Loucy (cell line): ENCODE results near the gene MMEL1.
"Not testable (repeated sequence)": the region's sequence is repeated elsewhere in the genome, so short reads cannot be mapped to it uniquely, and the experiment has no call there.

Experiments used
- H2AFZ ChIP-seq: fragments of 200-600 bp; sonication (generic); 2 replicates; pipeline ENCODE4 v1.6.0; 2016; ENCODE audit warnings: antibody characterized with exemption, mild to moderate bottlenecking, low read length, moderate library complexity
- H3F3A ChIP-seq: fragments of 200-600 bp; 2 replicates; pipeline ENCODE4 v1.6.0; 2016; ENCODE audit warnings: antibody characterized with exemption, low read depth, mild to moderate bottlenecking
- H3K27me3 ChIP-seq: fragments of 200-600 bp; sonication (generic); 2 replicates; pipeline ENCODE4 v1.6.1; 2014; ENCODE audit warnings: low read length, mild to moderate bottlenecking; ENCODE audit not compliant: insufficient read depth, poor library complexity, severe bottlenecking
- H3K36me3 ChIP-seq: fragments of 200-600 bp; sonication (generic); 2 replicates; pipeline ENCODE4 v1.6.1; 2016; ENCODE audit warnings: low read length; ENCODE audit not compliant: insufficient read depth
- H3K4me1 ChIP-seq: fragments of 200-600 bp; sonication (generic); 2 replicates; pipeline ENCODE4 v1.5.1; 2014; ENCODE audit warnings: low read length, mild to moderate bottlenecking; ENCODE audit not compliant: insufficient read depth, poor library complexity, severe bottlenecking
- H3K4me2 ChIP-seq: fragments of 200-600 bp; sonication (generic); 2 replicates; pipeline ENCODE4 v1.6.0; 2014; ENCODE audit warnings: antibody characterized with exemption, low read length, low read depth, mild to moderate bottlenecking; ENCODE audit not compliant: poor library complexity, severe bottlenecking
- H3K4me3 ChIP-seq: fragments of 200-600 bp; sonication (generic); 2 replicates; pipeline ENCODE4 v1.5.1; 2014; ENCODE audit warnings: low read length, mild to moderate bottlenecking, mixed read lengths; ENCODE audit not compliant: poor library complexity, severe bottlenecking
- H3K79me2 ChIP-seq: fragments of 200-600 bp; sonication (generic); 2 replicates; pipeline ENCODE4 v1.6.1; 2014; ENCODE audit warnings: low read length; ENCODE audit not compliant: insufficient read depth
- H3K9ac ChIP-seq: fragments of 200-600 bp; sonication (generic); 2 replicates; pipeline ENCODE4 v1.6.0; 2014; ENCODE audit warnings: mild to moderate bottlenecking, low read depth, low read length, moderate library complexity; ENCODE audit not compliant: poor library complexity, severe bottlenecking
- H3K9me2 ChIP-seq: fragments of 200-600 bp; sonication (generic); replicated peaks from 2 replicates; pipeline ENCODE4 v1.6.1; 2016; ENCODE audit warnings: low read depth, low read length, mixed read lengths
- H3K9me3 ChIP-seq: fragments of 200-600 bp; sonication (generic); 2 replicates; pipeline ENCODE4 v1.6.1; 2014; ENCODE audit warnings: mild to moderate bottlenecking, antibody characterized with exemption, low read length, low read depth; ENCODE audit not compliant: insufficient read depth
- H4K20me1 ChIP-seq: fragments of 200-600 bp; sonication (generic); 2 replicates; pipeline ENCODE4 v1.6.0; 2014; ENCODE audit warnings: antibody characterized with exemption, low read length, mild to moderate bottlenecking; ENCODE audit not compliant: insufficient read depth, poor library complexity, severe bottlenecking
- CTCF ChIP-seq: fragments of 200-600 bp; sonication (generic); conservative IDR thresholded peaks from 2 replicates; pipeline ENCODE4 v1.5.1; 2014; ENCODE audit warnings: mild to moderate bottlenecking, antibody characterized with exemption, low read length
- EZH2phosphoT487 ChIP-seq: fragments of 200-600 bp; IDR thresholded peaks from 2 replicates; pipeline ENCODE4 v1.6.1; 2018; ENCODE audit warnings: antibody characterized with exemption, mild to moderate bottlenecking, moderate library complexity, borderline replicate concordance

Gene MMEL1

GRCh38 chr1:2632561-2633361 is at the start of gene MMEL1:
MMEL1 (minus strand) TSS chr1:2633016; CDS start chr1:2629484, 3,532 bp downstream.
- H3K9me3 ChIP-seq: peaks cover 26% of the 10 kb centered on the region
- no peaks in the 10 kb centered on the region for H3K9me2 ChIP-seq
- H3K4me3 ChIP-seq: no peak within 1 kb of the TSS
- no peak within 1 kb of the TSS for H2AFZ ChIP-seq
- H3K36me3 ChIP-seq: no peaks in the 10 kb centered on the region
- H3F3A ChIP-seq: no peaks in the 10 kb centered on the region
- no peak within 1 kb of the TSS for H3K4me2 ChIP-seq
- H4K20me1 ChIP-seq: no peaks in the 10 kb centered on the region
- no peak for TF ChIP-seq EZH2phosphoT487
- TF ChIP-seq CTCF: no peak
- no peaks in the 10 kb centered on the region for H3K4me1 ChIP-seq
- H3K9ac ChIP-seq: no peak within 1 kb of the TSS
- H3K27me3 ChIP-seq: no peaks in the 10 kb centered on the region
- H3K79me2 ChIP-seq: no peaks in the 10 kb centered on the region

GRCh38 chr1:2676726-2677125 is 43.9 kb upstream of the MMEL1 start:
- not testable (repeated sequence) for H3K27me3 ChIP-seq, H2AFZ ChIP-seq, H3K4me2 ChIP-seq, H4K20me1 ChIP-seq, H3K79me2 ChIP-seq, H3K9me3 ChIP-seq, H3K4me1 ChIP-seq, H3K36me3 ChIP-seq, H3K4me3 ChIP-seq, H3K9me2 ChIP-seq, H3K9ac ChIP-seq, H3F3A ChIP-seq

- H3K9me3 ChIP-seq, H2AFZ ChIP-seq, H3K4me3 ChIP-seq, H3K9me2 ChIP-seq, H3K4me1 ChIP-seq, H3K79me2 ChIP-seq, H3K36me3 ChIP-seq, H4K20me1 ChIP-seq, H3K4me2 ChIP-seq, H3K9ac ChIP-seq, H3K27me3 ChIP-seq, H3F3A ChIP-seq: not testable (repeated sequence)
Measured at GRCh38 chr1:2671656-2672055, 38.8 kb upstream of the MMEL1 start.

GRCh38 chr1:2659806-2660205 is 27.0 kb upstream of the MMEL1 start:
- H3K4me2 ChIP-seq, H2AFZ ChIP-seq, H3F3A ChIP-seq, H3K36me3 ChIP-seq, H4K20me1 ChIP-seq, H3K9ac ChIP-seq, H3K4me3 ChIP-seq, H3K27me3 ChIP-seq, H3K79me2 ChIP-seq, H3K4me1 ChIP-seq, H3K9me2 ChIP-seq: not testable (repeated sequence)
- peaks cover 13% of the 10 kb centered on the region; the same call in 1 of the 2 replicates for H3K9me3 ChIP-seq

- H3K36me3 ChIP-seq, H3K9me2 ChIP-seq, H3K9ac ChIP-seq, H3K79me2 ChIP-seq, H3K4me1 ChIP-seq, H4K20me1 ChIP-seq, H3K4me3 ChIP-seq, H3K27me3 ChIP-seq, H3K4me2 ChIP-seq, H2AFZ ChIP-seq, H3F3A ChIP-seq: not testable (repeated sequence)
- H3K9me3 ChIP-seq: peaks cover 28% of the 10 kb centered on the region; the same call in 1 of the 2 replicates
Measured at GRCh38 chr1:2657909-2658308, 25.1 kb upstream of the MMEL1 start.

- not testable (repeated sequence) for H4K20me1 ChIP-seq, H2AFZ ChIP-seq, H3K4me3 ChIP-seq, H3K4me2 ChIP-seq, H3K79me2 ChIP-seq, H3K27me3 ChIP-seq, H3K4me1 ChIP-seq, H3K9ac ChIP-seq, H3K9me2 ChIP-seq, H3K36me3 ChIP-seq, H3F3A ChIP-seq
- peaks cover 34% of the 10 kb centered on the region; the same call in 1 of the 2 replicates for H3K9me3 ChIP-seq
Measured at GRCh38 chr1:2657124-2657523, 24.3 kb upstream of the MMEL1 start.
